OCI-LY3 (cell line): Measurements from ENCODE around the gene EVI5L.

Experiments used
- H2AFZ ChIP-seq: fragments of 200-600, 300-600 bp; shearing (Covaris generic); 2 replicates; pipeline ENCODE4 v1.6.0; 2014; ENCODE audit warnings: antibody characterized with exemption, low read depth, low read length
- H3K27ac ChIP-seq: fragments of 200-600, 300-600 bp; sonication (generic); 2 replicates; pipeline ENCODE4 v1.5.1; 2014; ENCODE audit warnings: mild to moderate bottlenecking, low read length, moderate library complexity, mixed read lengths
- H3K27me3 ChIP-seq: fragments of 200-600, 300-600 bp; sonication (generic); 2 replicates; pipeline ENCODE4 v1.6.1; 2014; ENCODE audit warnings: low read depth, low read length, mixed read lengths
- H3K36me3 ChIP-seq: fragments of 200-600, 300-600 bp; sonication (generic); replicated peaks from 2 replicates; pipeline ENCODE3; 2014; ENCODE audit warnings: low read depth, low read length, mixed read lengths
- H3K4me1 ChIP-seq: fragments of 300-600, 200-600 bp; sonication (generic); 2 replicates; pipeline ENCODE4 v1.6.1; 2014; ENCODE audit warnings: low read length, mixed read lengths
- H3K4me2 ChIP-seq: fragments of 200-600, 300-600 bp; sonication (generic); 2 replicates; pipeline ENCODE4 v1.6.1; 2014; ENCODE audit warnings: low read length, mixed read lengths
- H3K4me3 ChIP-seq: fragments of 300-600, 200-600 bp; sonication (generic); 2 replicates; pipeline ENCODE4 v1.5.1; 2014; ENCODE audit warnings: antibody characterized with exemption, mild to moderate bottlenecking, low read length, moderate library complexity
- H3K79me2 ChIP-seq: fragments of 300-600, 200-600 bp; shearing (Covaris generic); 2 replicates; pipeline ENCODE4 v1.6.1; 2014; ENCODE audit warnings: mild to moderate bottlenecking, low read length, mixed read lengths
- H3K9ac ChIP-seq: fragments of 300-600, 200-600 bp; shearing (Covaris generic); 2 replicates; pipeline ENCODE4 v1.6.0; 2014; ENCODE audit warnings: mild to moderate bottlenecking, low read length, moderate library complexity
- H3K9me3 ChIP-seq: fragments of 200-600, 300-600 bp; shearing (Covaris generic); 2 replicates; pipeline ENCODE4 v1.6.1; 2014; ENCODE audit warnings: low read length, mixed read lengths; ENCODE audit not compliant: insufficient read depth
- H4K20me1 ChIP-seq: fragments of 200-600, 300-600 bp; sonication (generic); 2 replicates; pipeline ENCODE4 v1.6.1; 2016; ENCODE audit warnings: low read length, mixed read lengths; ENCODE audit not compliant: insufficient read depth
- EZH2phosphoT487 ChIP-seq: fragments of 200-600 bp; shearing (Covaris generic); IDR thresholded peaks from 2 replicates; pipeline ENCODE4 v1.6.1; 2018; ENCODE audit warnings: antibody characterized with exemption, mixed run types, low read depth
- TF ChIP-seq, protein P1 (sequence below): fragments of 200-600, 300-600 bp; sonication (generic); IDR thresholded peaks from 2 replicates; pipeline ENCODE4 v1.5.1; 2014; ENCODE audit warnings: antibody characterized with exemption, low read length, low read depth

The EVI5L gene

DNA sequence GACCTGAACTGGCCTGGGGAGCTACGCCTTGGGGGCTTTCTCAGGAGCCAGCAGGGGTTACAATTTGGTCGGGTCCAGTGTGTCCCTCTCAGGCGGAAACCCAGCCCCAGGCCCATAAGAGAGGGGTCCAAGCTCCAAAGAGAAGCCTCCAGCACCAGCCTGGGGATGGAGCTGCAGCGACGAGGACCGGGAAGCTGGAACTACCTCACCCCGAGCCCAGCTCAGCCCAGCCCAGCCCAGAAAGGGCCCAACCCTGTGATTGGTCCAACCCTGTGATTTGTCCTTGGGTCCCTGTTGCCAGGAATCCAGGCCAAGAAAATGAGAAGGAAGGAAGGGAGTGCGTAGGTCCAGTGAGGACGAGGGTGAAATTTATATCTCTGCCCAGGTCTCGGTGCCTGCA, 42.9 kb upstream of the EVI5L start:
- no peaks in the 10 kb centered on the region for H3K79me2 ChIP-seq
- no peak for TF ChIP-seq EZH2phosphoT487
- TF ChIP-seq, protein P1, sequence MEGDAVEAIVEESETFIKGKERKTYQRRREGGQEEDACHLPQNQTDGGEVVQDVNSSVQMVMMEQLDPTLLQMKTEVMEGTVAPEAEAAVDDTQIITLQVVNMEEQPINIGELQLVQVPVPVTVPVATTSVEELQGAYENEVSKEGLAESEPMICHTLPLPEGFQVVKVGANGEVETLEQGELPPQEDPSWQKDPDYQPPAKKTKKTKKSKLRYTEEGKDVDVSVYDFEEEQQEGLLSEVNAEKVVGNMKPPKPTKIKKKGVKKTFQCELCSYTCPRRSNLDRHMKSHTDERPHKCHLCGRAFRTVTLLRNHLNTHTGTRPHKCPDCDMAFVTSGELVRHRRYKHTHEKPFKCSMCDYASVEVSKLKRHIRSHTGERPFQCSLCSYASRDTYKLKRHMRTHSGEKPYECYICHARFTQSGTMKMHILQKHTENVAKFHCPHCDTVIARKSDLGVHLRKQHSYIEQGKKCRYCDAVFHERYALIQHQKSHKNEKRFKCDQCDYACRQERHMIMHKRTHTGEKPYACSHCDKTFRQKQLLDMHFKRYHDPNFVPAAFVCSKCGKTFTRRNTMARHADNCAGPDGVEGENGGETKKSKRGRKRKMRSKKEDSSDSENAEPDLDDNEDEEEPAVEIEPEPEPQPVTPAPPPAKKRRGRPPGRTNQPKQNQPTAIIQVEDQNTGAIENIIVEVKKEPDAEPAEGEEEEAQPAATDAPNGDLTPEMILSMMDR: no peak
- no peaks in the 10 kb centered on the region for H4K20me1 ChIP-seq
- no peaks in the 10 kb centered on the region for H3K4me1 ChIP-seq
- H2AFZ ChIP-seq: no peak overlapping the region
- H3K27me3 ChIP-seq: peaks cover 24% of the 10 kb centered on the region
- no peak overlapping the region for H3K27ac ChIP-seq
- H3K9ac ChIP-seq: no peak overlapping the region
- peaks cover 5% of the 10 kb centered on the region for H3K9me3 ChIP-seq
- no peaks in the 10 kb centered on the region for H3K36me3 ChIP-seq
- no peak overlapping the region for H3K4me2 ChIP-seq
- H3K4me3 ChIP-seq: no peak overlapping the region

DNA sequence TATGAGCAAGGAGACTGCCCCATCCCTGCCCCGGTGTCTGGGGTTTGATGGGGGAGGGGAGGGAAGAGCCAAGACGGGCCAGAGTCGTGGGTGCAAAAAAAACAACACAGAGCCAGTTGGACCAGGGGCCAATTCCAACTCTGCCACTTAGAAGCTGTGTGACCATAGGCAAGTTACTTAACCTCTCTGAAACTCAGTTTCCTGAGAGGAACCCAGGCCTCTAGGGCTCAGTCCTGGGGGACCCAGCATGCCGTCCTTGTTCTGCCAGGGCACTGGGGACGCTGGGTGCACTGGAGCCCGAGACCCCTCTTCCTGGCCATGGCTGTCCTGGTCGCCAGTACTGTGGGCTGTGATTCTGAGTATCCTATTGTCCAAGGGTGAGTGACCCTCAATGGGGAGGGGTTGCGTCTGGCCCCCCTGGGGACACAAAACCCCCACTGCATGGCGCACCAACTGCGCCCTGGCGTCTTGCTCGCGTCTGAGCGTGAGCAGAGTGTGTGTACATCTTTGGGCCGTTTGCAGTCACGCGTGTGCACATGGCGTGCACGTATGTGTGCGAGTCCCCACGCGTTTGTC, 42.3 kb upstream of the EVI5L start:
- H3K4me2 ChIP-seq: no peak overlapping the region
- no peaks in the 10 kb centered on the region for H3K4me1 ChIP-seq
- H4K20me1 ChIP-seq: no peaks in the 10 kb centered on the region
- H3K9ac ChIP-seq: no peak overlapping the region
- no peaks in the 10 kb centered on the region for H3K79me2 ChIP-seq
- H3K27ac ChIP-seq: no peak overlapping the region
- H3K4me3 ChIP-seq: no peak overlapping the region
- H2AFZ ChIP-seq: no peak overlapping the region
- no peaks in the 10 kb centered on the region for H3K36me3 ChIP-seq
- no peak for TF ChIP-seq EZH2phosphoT487
- TF ChIP-seq, protein P1: no peak
- H3K27me3 ChIP-seq: peaks cover 21% of the 10 kb centered on the region
- H3K9me3 ChIP-seq: peaks cover 5% of the 10 kb centered on the region

DNA sequence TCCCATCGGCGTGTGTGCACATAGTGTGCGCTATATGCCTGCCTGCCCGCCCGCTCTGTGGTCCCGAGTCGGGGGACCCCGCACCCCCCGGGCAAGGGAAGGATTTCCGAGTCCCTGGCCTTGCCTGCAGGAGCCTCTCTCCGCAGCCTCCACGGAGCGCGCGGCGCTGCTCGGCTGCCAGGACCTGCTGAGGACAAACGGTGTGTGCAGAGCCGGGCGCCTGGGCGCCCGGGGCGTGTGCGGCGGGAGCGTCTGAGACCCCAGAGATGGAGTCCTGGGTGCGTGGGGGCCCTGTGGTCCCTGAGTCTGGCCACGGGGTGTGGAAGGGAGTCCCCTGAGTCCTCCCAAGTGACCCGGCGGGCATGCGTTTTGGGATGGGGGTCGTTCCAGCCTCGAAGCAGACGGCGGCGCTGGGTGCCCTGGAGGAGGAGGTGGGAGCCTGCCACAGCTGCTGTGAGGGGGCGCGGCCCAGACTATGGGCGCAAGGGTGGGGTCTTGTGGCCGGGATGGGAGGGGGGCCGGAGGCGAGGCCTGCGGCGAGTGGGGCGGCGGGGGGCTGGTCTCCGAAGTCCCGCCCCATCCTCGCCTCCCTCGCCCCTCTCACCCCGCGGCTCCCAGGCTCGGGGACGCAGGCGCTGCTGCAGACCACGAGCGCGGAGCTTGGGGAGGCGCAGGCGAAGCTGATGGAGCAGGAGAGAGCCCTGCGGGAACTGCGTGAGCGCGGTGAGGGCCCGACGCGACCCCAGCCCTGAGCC, 41.7 kb upstream of the EVI5L start:
- no peak overlapping the region for H3K9ac ChIP-seq
- H3K4me3 ChIP-seq: no peak overlapping the region
- no peak overlapping the region for H3K4me2 ChIP-seq
- H3K27me3 ChIP-seq: peaks cover 16% of the 10 kb centered on the region
- peaks cover 5% of the 10 kb centered on the region for H3K9me3 ChIP-seq
- no peaks in the 10 kb centered on the region for H3K79me2 ChIP-seq
- H3K36me3 ChIP-seq: no peaks in the 10 kb centered on the region
- no peak overlapping the region for H3K27ac ChIP-seq
- no peak for TF ChIP-seq EZH2phosphoT487
- TF ChIP-seq, protein P1: no peak
- no peaks in the 10 kb centered on the region for H4K20me1 ChIP-seq
- H2AFZ ChIP-seq: no peak overlapping the region
- H3K4me1 ChIP-seq: no peaks in the 10 kb centered on the region

DNA sequence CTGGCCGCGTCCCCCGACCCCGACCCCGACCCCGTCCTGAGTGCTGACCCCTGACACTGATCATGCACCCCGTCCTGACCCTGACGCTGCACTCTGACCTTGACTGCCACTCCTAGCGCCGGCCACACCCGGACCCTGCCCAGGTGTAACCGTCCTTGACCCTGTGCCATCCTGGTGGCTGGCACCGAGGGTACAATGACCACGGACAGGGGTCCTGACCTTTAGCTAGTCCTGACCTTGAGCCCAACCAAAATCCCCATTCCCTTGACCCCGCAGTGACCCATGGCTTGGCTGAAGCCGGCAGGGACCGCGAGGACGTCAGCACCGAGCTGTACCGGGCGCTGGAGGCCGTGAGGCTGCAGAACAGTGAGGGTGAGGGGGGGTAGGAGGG, 41.1 kb upstream of the EVI5L start:
- no peak overlapping the region for H3K9ac ChIP-seq
- H3K36me3 ChIP-seq: no peaks in the 10 kb centered on the region
- no peaks in the 10 kb centered on the region for H3K4me1 ChIP-seq
- no peaks in the 10 kb centered on the region for H3K79me2 ChIP-seq
- H3K27ac ChIP-seq: no peak overlapping the region
- no peak overlapping the region for H2AFZ ChIP-seq
- no peak for TF ChIP-seq EZH2phosphoT487
- TF ChIP-seq, protein P1: no peak
- H3K4me2 ChIP-seq: no peak overlapping the region
- peaks cover 13% of the 10 kb centered on the region; the same call in 1 of the 2 replicates for H3K27me3 ChIP-seq
- no peak overlapping the region for H3K4me3 ChIP-seq
- H3K9me3 ChIP-seq: peaks cover 5% of the 10 kb centered on the region
- no peaks in the 10 kb centered on the region for H4K20me1 ChIP-seq
